ENCODE results near the gene LIMK1.

LIMK1 gene

DNA sequence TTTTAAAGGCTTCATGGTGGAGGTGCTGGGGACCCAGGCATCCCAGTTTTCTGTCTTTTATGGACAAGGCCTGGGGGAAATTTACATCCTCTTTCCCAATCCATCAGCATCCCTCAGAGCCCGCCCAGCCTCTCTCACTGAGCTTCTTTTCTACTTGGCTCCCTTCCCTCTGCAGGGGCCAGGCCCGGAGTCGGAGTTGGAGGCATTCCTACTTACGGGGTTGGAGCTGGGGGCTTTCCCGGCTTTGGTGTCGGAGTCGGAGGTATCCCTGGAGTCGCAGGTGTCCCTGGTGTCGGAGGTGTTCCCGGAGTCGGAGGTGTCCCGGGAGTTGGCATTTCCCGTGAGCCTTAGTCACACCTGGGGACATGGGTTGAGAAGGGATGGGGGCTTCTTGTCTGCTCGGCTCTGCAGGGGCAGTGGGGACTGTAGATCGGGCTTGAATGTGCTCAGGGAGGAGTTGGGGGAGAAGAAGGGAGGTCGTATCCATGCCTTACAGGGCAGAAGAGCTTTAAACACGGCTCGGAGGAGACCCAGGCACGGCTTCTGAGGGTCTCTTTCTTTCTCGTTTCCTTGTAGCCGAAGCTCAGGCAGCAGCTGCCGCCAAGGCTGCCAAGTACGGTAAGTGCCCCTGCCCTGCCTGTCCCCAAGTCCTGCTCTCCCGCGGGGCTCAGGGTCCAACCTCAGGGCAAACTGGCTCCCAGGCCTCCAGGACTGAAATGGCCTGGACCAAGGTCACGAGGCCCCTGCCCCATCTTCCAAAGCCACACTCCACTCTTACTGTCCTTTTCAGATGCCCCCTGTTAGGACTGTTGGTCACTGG lies 27.3 kb upstream of the LIMK1 start:
- DNase-seq, result no peak

GRCh38 chr7:74057216-74057925 lies 26.2 kb upstream of the LIMK1 start:
- no peak for DNase-seq

DNA sequence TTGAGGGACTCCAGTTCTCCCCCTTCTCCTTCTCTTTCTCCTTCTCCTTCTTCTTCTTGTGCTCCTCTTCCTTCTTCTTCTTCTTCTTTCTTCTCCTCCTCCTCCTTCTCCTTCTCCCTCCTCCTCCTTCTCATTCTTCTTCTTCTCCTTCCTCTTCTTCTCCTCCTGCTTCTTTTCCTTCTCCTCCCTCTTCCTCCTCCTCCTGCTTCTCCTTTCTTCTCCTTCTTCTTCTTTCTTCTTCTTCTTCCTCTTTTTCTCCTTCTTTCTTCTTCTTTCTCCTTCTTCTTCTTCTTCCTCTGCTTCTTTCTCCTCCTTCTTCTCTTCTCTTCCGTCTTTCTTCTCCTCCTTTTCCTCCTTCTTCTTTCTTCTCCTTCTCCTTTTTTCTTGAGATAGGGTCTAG lies 25.6 kb upstream of the LIMK1 start:
- no peak for DNase-seq

DNA sequence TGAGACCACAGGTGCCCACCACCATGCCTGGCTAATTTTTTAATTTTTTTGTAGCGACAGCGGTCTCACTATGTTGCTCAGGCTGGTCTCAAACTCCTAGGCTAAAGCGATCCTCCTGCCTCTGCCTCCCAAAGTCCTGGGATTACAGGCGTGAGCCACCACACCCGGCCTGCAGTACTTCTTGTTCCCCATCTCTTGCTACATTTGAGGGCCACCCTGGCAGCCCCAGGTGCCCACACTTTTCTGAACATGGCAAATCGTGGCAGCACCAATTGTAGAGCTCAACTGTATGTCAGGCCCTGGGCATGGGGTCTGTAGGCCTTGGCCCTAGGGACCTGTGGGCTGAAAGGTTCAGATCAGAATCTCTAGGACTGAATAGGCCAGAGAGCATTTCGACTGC lies 25.1 kb upstream of the LIMK1 start:
- DNase-seq, result no peak

GRCh38 chr7:74059037-74059436 lies 24.6 kb upstream of the LIMK1 start:
- DNase-seq, result no peak

DNA sequence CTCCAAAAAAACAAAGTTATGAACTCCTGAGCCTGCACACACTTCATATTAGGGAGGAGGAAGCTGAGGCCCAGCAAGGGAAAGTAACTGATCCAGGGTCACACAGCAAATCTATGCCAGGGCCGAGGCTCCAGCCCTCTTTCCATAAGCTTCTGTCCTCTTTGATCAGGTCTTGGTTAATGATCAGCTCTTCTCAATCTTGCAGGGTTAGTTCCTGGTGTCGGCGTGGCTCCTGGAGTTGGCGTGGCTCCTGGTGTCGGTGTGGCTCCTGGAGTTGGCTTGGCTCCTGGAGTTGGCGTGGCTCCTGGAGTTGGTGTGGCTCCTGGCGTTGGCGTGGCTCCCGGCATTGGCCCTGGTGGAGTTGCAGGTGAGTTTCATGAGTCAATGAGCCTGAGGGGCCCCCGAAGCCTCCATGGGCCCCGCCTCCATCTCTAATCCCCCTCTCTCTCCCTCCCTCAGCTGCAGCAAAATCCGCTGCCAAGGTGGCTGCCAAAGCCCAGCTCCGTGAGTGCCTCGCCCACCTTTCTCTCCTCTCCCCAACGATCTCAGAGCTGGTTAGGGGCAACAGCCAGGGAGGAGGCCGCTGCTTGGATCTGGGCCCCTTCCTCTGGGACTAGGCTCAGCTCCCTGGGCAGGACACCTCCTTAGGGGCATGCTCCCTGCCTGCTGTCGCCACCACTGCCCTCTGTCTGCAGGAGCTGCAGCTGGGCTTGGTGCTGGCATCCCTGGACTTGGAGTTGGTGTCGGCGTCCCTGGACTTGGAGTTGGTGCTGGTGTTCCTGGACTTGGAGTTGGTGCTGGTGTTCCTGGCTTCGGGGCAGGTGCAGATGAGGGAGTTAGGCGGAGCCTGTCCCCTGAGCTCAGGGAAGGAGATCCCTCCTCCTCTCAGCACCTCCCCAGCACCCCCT lies 23.7 kb upstream of the LIMK1 start:
- DNase-seq, result no peak

GRCh38 chr7:74061840-74062539 lies 21.6 kb upstream of the LIMK1 start:
- DNase-seq, result peak; percentile 44 to 57

GRCh38 chr7:74063223-74063641 lies 20.4 kb upstream of the LIMK1 start:
- no peak for DNase-seq

DNA sequence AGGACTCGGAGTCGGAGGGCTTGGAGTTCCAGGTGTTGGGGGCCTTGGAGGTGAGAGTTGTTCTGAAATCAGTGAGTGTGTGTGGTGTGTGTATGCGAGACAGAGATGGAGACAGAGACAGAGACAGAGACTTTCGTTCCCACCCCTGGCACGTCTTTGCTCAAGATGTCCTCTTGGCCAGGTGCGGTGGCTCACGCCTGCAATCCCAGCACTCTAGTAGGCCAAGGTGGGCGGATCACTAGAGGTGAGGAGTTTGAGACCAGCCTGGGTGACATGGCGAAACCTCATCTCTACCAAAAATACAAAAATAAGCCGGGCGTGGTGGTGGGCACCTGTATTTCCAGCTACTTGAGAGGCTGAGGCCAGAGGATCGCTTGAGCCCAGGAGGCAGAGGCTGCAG lies 20.0 kb upstream of the LIMK1 start:
- no peak for DNase-seq

- no peak for DNase-seq
Measured at GRCh38 chr7:74064696-74065095, 18.9 kb upstream of the LIMK1 start.

GRCh38 chr7:74066626-74067025 lies 17.0 kb upstream of the LIMK1 start:
- DNase-seq, result no peak

DNA sequence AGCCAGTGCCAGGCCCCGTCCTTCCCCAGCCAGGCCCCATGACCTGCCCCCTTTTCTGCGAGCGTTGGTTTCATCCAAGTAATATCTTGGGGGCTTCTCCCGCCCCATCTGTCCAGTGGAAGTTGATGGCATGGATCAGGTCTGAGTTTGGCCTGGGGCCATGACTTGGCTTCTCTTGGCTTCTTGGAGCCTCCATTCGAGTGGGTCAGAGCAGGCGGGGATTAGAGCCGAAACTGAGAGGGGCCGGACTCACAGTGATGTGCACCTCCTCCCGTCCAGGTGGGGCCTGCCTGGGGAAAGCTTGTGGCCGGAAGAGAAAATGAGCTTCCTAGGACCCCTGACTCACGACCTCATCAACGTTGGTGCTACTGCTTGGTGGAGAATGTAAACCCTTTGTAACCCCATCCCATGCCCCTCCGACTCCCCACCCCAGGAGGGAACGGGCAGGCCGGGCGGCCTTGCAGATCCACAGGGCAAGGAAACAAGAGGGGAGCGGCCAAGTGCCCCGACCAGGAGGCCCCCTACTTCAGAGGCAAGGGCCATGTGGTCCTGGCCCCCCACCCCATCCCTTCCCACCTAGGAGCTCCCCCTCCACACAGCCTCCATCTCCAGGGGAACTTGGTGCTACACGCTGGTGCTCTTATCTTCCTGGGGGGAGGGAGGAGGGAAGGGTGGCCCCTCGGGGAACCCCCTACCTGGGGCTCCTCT lies 15.1 kb upstream of the LIMK1 start:
- no peak for DNase-seq

DNA sequence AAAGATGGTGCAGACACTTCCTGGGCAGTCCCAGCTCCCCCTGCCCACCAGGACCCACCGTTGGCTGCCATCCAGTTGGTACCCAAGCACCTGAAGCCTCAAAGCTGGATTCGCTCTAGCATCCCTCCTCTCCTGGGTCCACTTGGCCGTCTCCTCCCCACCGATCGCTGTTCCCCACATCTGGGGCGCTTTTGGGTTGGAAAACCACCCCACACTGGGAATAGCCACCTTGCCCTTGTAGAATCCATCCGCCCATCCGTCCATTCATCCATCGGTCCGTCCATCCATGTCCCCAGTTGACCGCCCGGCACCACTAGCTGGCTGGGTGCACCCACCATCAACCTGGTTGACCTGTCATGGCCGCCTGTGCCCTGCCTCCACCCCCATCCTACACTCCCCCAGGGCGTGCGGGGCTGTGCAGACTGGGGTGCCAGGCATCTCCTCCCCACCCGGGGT lies 14.5 kb upstream of the LIMK1 start:
- no peak for DNase-seq

DNA sequence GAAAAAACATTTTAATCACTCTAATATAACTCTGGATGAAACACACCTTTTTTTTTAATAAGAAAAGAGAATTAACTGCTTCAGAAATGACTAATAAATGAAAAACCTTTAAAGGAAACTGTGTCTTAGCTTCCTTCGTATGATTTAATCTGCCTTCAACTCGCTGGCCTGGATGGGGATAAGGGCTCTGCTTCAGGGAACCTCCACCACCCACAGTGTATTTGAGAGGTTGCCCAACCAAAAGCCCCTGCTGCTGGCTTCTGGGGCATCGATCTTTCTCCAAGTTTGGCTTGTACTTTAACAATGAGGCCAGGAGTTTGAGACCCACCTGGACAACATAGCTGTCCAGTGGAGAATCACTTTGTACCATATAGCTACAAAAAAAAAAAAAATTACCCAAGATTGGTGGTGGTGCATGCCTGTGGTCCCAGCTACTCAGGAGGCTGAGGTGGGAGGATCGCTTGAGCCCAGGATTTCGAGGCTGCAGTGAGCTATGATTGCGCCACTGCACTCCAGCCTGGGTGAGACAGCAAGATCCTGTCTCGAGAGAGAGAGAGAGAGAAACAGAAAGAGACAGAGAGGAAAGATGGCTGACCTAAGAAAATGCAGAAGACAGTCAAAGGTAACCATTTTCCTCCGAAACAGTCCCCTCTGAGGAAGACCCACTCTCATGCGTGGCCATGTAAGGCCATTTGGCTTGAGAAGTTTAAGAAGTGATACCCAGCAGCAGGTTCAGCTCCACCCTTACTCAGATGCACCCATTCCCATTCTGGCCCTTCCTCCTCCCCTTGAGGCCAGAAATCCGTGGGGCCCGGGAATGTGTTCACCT lies 13.6 kb upstream of the LIMK1 start:
- no peak for DNase-seq

DNA sequence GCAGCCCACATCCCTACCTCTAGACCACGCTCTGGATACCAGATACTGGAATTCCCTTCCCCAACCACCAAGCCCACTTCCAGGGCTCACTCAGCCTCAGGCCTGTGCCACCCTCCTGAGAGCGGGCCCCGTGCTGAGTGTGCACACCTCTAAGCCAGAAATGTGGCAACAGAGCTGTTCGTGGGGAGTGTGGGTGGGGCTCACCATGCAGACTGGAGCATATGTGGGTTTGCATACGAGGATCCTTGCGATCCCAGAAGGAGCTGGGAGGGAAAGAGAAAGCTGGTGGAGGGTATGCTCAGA lies 13.0 kb upstream of the LIMK1 start:
- DNase-seq, result no peak

GRCh38 chr7:74071121-74071520 lies 12.5 kb upstream of the LIMK1 start:
- no peak for DNase-seq

DNA sequence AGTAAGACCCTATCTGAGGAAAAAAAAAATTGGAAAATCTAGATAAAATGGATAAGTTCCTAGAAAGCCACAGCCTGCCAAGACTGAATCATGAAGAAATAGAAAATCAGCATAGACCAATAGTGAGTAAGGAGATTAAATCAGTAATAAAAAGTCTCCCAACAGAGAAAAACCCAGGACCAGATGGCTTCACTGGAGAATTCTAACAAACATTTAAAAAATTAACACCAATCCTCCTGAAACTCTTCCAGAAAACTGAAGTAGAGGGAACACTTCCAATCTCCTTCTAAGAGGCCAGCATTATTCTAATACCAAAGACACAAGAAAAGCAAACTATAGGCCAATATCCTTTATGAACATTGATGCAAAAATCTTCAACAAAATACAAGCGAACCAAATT lies 8.8 kb upstream of the LIMK1 start:
- DNase-seq, result no peak

GRCh38 chr7:74078461-74078860 lies 5.1 kb upstream of the LIMK1 start:
- no peak for DNase-seq

DNA sequence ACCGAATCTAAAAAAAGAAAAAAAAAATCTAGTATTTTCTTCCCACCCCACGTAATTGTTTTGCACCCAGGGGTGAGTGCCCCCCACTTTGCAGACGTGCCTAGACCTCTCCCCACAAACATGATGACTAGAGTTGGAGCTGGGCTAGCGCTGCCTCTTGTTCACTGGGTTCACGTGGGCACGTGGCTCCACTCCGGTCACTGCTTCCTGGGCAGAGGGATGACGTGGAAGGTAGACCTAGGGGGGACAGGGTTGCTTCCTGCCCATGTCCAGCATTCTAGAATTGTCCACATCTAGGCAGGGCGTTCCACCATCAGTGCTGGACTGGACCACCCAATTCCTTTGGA lies 861 bp upstream of the LIMK1 start:
- DNase-seq, result no peak

DNA sequence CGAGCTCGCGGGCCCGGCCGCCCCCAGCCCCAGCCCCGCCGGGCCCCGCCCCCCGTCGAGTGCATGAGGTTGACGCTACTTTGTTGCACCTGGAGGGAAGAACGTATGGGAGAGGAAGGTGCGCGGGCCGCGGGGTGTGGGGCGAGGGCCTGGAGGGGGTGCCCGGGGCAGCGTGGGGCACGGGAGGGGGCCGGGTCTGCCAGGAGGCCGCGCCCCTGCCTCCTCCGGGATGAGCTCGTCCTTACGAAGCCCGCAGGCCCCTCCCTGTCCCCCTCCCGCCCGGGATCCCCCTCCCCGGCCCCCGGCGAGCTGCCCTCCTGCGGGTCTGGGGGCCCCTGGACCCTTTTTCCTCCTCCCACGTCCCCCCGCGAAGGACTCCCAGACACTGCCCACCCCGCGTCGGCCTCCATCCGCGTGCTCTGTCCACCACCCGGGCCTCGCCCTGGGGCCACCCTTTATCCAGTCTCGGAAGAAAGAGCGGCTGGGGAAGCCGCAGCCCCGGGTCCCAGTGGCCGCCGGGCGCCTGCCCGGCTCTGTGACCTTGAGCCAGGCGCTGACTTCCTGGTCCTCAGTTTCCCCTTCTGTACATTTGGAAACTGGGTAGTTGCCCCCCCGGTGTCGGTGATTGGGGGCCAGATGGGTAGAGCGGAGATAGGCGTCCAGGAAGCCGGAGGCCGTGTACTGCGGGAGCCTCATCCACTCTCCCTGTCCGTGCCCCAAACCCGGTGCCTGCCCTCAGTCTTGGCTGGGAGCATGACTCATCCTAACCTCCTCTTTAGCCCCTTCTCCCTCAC lies 521 bp downstream of the LIMK1 start:
- DNase-seq, result peak; percentile 33 to 38
